Keratinocyte (primary cell): ENCODE data around the gene CACNA1C. TPM values are rescaled to one million over a fixed set of nuclear protein-coding genes. Genes with fewer than 3 reads are reported as not detected.

ENCODE experiments used
- DNase-seq: peaks from one replicate; pipeline ENCODE4 v3.0.0-alpha.2; 2011; ENCODE audit warnings: low read depth, missing footprints, low spot score
- FAIRE-seq: peaks from 2 replicates; lab custom pipeline; 2011; peaks lifted over from hg19 to GRCh38; lab: Jason Lieb, UNC
- H2AFZ ChIP-seq: 2 replicates; pipeline ENCODE4 v1.6.0; 2012; ENCODE audit warnings: low read length, control low read depth, inconsistent platforms; ENCODE audit not compliant: control insufficient read depth
- H3K27ac ChIP-seq: 2 replicates; pipeline ENCODE4 v1.5.1; 2011; ENCODE audit warnings: low read length; ENCODE audit not compliant: control insufficient read depth, insufficient read depth
- H3K27me3 ChIP-seq: 3 replicates; pipeline ENCODE4 v1.6.0; 2011; ENCODE audit warnings: low read length; ENCODE audit not compliant: control insufficient read depth, insufficient read depth; ENCODE audit errors: extremely low read depth
- H3K36me3 ChIP-seq, 2 experiments: 2 replicates in 1 of 2; 3 replicates in 1 of 2; pipeline ENCODE4 v1.5.1; 2011; ENCODE audit warnings: low read length in 2 of 2, mild to moderate bottlenecking in 1 of 2; ENCODE audit not compliant: control insufficient read depth in 2 of 2, insufficient read depth in 2 of 2; ENCODE audit errors: extremely low read depth in 1 of 2
- H3K4me1 ChIP-seq: 3 replicates; pipeline ENCODE4 v1.5.1; 2011; ENCODE audit warnings: low read length; ENCODE audit not compliant: control insufficient read depth, insufficient read depth; ENCODE audit errors: extremely low read depth
- H3K4me2 ChIP-seq: 3 replicates; pipeline ENCODE4 v1.6.0; 2011; ENCODE audit warnings: low read depth, low read length; ENCODE audit not compliant: control insufficient read depth, insufficient read depth; ENCODE audit errors: extremely low read depth
- H3K4me3 ChIP-seq, 3 experiments: fragments of 200-600 bp in 1 of 3; sonication (generic) in 1 of 3; 2 replicates in 2 of 3; 3 replicates in 1 of 3; pipeline ENCODE4 v1.5.1; 2011 to 2016; ENCODE audit warnings: low read length in 3 of 3, mild to moderate bottlenecking in 3 of 3, control low read depth in 2 of 3, inconsistent platforms in 1 of 3, low read depth in 1 of 3, mixed read lengths in 1 of 3, mixed run types in 1 of 3, moderate library complexity in 1 of 3; ENCODE audit not compliant: control insufficient read depth in 2 of 3, insufficient read depth in 2 of 3; ENCODE audit errors: extremely low read depth in 1 of 3
- H3K79me2 ChIP-seq: 2 replicates; pipeline ENCODE4 v1.6.0; 2012; ENCODE audit warnings: low read length; ENCODE audit not compliant: control insufficient read depth, insufficient read depth
- H3K9ac ChIP-seq: 3 replicates; pipeline ENCODE4 v1.6.0; 2011; ENCODE audit warnings: low read length; ENCODE audit not compliant: control insufficient read depth, insufficient read depth; ENCODE audit errors: extremely low read depth
- H3K9me1 ChIP-seq: 3 replicates; pipeline ENCODE4 v1.6.0; 2011; ENCODE audit warnings: low read length; ENCODE audit not compliant: control insufficient read depth, insufficient read depth; ENCODE audit errors: extremely low read depth
- H3K9me3 ChIP-seq: 2 replicates; pipeline ENCODE4 v1.5.1; 2012; ENCODE audit warnings: low read depth, low read length; ENCODE audit not compliant: control insufficient read depth
- H4K20me1 ChIP-seq: 3 replicates; pipeline ENCODE4 v1.6.0; 2011; ENCODE audit warnings: low read length; ENCODE audit not compliant: control insufficient read depth, insufficient read depth; ENCODE audit errors: extremely low read depth
- EZH2 ChIP-seq: IDR thresholded peaks from one replicate; pipeline ENCODE4 v1.6.1; 2012; ENCODE audit warnings: inconsistent platforms, mild to moderate bottlenecking, low read length, moderate library complexity
- dilution Hi-C: fragments of 300-500 bp; cut with MboI; formaldehyde crosslinking; loops from one replicate; pipeline ENCODE4 v1.7.0; 2020; ENCODE audit warnings: low sequenced_read_pairs; ENCODE audit not compliant: extremely low pct_ligation_motif_present
- polyA plus RNA-seq, 5 experiments: library from polyadenylated mRNA; depleted of rRNA in 3 of 5; stranded (reverse) in 3 of 5; stranded (forward) in 1 of 5; unstranded in 1 of 5; fragments of >200 nt; gene quantifications; 1 replicate in 1 of 5; 2 replicates in 3 of 5; 3 replicates in 1 of 5; pipeline versions ENCODE4 v1.2.1 to v1.2.3, GENCODE V29; 2011 to 2012; ENCODE audit warnings: missing spikeins in 2 of 5, low read depth in 1 of 5, low replicate concordance in 1 of 5
- TF ChIP-seq, protein P1 (sequence below), 3 experiments: IDR thresholded peaks in 1 of 3; conservative IDR thresholded peaks in 1 of 3; optimal IDR thresholded peaks in 1 of 3; 2 replicates in 2 of 3; 3 replicates in 1 of 3; pipeline versions ENCODE3 to v1.5.1; 2011; ENCODE audit warnings: low read length in 3 of 3, mild to moderate bottlenecking in 3 of 3, moderate library complexity in 2 of 3, control low read depth in 1 of 3, inconsistent platforms in 1 of 3; ENCODE audit not compliant: insufficient read depth in 2 of 3; ENCODE audit errors: extremely low read depth in 1 of 3

CACNA1C gene
- polyA plus RNA-seq, 1 donor (not counting 4 experiments of a cell fraction or from before 2014, with no cell fraction given), result not detected

DNA sequence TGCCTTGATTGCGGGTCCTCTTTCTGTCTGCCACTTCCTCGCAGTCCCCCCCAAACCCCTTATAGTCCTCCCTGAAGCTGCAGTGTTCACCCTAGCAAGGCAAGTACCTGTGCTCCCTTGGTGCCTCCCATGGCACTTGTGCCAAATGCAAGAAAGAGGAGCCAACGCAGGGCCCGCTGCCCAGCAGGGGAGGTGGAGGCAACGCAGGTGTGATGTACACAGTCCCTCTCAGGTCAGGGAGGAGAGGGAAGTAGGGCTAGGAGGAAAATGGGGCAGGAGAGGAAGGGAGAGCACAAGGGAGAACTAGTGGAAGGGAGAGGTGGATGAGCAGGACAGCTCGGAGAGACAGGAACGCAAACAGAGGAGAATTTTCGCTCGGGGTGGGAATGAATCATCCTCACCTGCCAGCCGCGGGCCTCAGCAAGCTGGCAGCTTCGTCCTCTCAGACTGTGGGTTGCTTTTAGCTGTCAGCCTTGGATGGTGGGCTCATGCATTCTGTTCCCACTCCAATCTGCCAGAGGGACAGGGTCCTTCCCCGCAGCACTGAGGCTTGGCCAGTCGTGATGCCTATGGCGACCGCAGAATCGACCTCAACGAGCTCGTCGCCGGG lies 357.0 kb downstream of the CACNA1C start:
- no peak overlapping the region for H2AFZ ChIP-seq
- H3K4me1 ChIP-seq, result no peaks in the 10 kb centered on the region
- H3K4me3 ChIP-seq, result no peak overlapping the region
- TF ChIP-seq EZH2, result no peak
- TF ChIP-seq, protein P1, sequence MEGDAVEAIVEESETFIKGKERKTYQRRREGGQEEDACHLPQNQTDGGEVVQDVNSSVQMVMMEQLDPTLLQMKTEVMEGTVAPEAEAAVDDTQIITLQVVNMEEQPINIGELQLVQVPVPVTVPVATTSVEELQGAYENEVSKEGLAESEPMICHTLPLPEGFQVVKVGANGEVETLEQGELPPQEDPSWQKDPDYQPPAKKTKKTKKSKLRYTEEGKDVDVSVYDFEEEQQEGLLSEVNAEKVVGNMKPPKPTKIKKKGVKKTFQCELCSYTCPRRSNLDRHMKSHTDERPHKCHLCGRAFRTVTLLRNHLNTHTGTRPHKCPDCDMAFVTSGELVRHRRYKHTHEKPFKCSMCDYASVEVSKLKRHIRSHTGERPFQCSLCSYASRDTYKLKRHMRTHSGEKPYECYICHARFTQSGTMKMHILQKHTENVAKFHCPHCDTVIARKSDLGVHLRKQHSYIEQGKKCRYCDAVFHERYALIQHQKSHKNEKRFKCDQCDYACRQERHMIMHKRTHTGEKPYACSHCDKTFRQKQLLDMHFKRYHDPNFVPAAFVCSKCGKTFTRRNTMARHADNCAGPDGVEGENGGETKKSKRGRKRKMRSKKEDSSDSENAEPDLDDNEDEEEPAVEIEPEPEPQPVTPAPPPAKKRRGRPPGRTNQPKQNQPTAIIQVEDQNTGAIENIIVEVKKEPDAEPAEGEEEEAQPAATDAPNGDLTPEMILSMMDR (optimal IDR thresholded peaks at IDR 0.05 in 1 of 3, IDR thresholded peaks at IDR 0.05 in 1 of 3, conservative IDR thresholded peaks at IDR 0.05 in 1 of 3; ENCODE audit: extremely low read depth in 1 of 3, insufficient read depth in 2 of 3, low read length in 3 of 3), result no peak
- H3K9me1 ChIP-seq, result no peaks in the 10 kb centered on the region
- no peak for FAIRE-seq
- H3K4me2 ChIP-seq, result no peak overlapping the region
- H4K20me1 ChIP-seq, result no peaks in the 10 kb centered on the region
- H3K36me3 ChIP-seq, result no peaks in the 10 kb centered on the region
- H3K79me2 ChIP-seq, result no peaks in the 10 kb centered on the region
- no peaks in the 10 kb centered on the region for H3K9me3 ChIP-seq
- no peak overlapping the region for H3K27ac ChIP-seq
- no peak for DNase-seq
- no peak overlapping the region for H3K9ac ChIP-seq
- no peaks in the 10 kb centered on the region for H3K27me3 ChIP-seq
- dilution Hi-C loops, result no loop called here

DNA sequence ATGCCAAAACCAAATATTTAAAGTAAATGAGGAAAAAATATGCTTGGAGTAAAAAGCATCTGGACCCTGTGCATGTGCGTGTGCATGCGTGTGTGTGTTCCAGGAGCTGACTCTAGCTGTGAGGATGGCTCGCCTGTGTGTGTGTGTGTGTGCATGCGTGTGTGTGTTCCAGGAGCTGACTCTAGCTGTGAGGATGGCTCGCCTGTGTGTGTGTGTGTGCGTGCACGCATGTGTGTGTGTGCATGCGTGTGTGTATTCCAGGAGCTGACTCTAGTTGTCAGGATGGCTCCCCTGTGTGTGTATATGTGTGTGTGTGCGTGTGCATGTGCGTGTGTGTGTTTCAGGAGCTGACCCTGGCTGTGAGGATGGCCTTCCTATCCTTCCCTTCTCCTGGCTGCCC lies 357.7 kb downstream of the CACNA1C start:
- no peak overlapping the region for H3K4me2 ChIP-seq
- no peak overlapping the region for H3K4me3 ChIP-seq
- H4K20me1 ChIP-seq, result no peaks in the 10 kb centered on the region
- FAIRE-seq (no peak), DNase-seq (no peak)
- H3K4me1 ChIP-seq, result no peaks in the 10 kb centered on the region
- no peaks in the 10 kb centered on the region for H3K9me3 ChIP-seq
- no peaks in the 10 kb centered on the region for H3K79me2 ChIP-seq
- no peak overlapping the region for H3K27ac ChIP-seq
- TF ChIP-seq EZH2, result no peak
- TF ChIP-seq, protein P1 (optimal IDR thresholded peaks at IDR 0.05 in 1 of 3, IDR thresholded peaks at IDR 0.05 in 1 of 3, conservative IDR thresholded peaks at IDR 0.05 in 1 of 3; ENCODE audit: extremely low read depth in 1 of 3, insufficient read depth in 2 of 3, low read length in 3 of 3), result no peak
- H3K9me1 ChIP-seq, result no peaks in the 10 kb centered on the region
- H2AFZ ChIP-seq, result no peak overlapping the region
- H3K9ac ChIP-seq, result no peak overlapping the region
- no peaks in the 10 kb centered on the region for H3K36me3 ChIP-seq
- dilution Hi-C loops, result no loop called here
- no peaks in the 10 kb centered on the region for H3K27me3 ChIP-seq
